Cerebellar nuclear complex (tissue), 1 donor: ENCODE data around the gene CFAP52.
"Not testable (repeated sequence)": the region's sequence is repeated elsewhere in the genome, so short reads cannot be mapped to it uniquely, and the experiment has no call there.

ENCODE experiments used
- DNase-seq, 2 experiments: peaks; one replicate each; lab custom pipeline; 2025; lab: John Stamatoyannopoulos, UW

The CFAP52 gene

GRCh38 chr17:9645851-9646545 lies 69.6 kb downstream of the CFAP52 start:
- DNase-seq, result no peak

- no peak for DNase-seq
Measured at GRCh38 chr17:9646546-9646885, 70.1 kb downstream of the CFAP52 start.

DNA sequence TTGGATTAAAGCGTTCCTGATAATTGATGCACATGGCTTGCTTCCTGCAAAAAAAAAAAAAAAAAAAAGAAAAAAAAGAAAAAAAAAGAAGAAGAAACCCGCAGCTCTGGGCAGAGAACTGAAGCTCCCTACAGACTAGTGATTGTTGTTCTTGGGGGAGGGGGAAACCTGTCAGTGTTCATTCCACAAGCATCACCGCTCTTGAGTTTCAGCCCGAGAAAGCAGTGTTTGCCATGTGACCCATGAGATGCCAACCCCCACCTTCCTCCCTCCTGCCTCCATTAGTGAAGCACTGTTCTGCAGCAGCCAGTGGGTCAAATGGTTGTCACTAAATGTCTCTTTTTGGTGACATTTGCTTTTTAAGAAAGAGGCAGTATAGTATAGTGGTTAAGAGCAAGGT lies 70.6 kb downstream of the CFAP52 start:
- DNase-seq, result no peak

DNA sequence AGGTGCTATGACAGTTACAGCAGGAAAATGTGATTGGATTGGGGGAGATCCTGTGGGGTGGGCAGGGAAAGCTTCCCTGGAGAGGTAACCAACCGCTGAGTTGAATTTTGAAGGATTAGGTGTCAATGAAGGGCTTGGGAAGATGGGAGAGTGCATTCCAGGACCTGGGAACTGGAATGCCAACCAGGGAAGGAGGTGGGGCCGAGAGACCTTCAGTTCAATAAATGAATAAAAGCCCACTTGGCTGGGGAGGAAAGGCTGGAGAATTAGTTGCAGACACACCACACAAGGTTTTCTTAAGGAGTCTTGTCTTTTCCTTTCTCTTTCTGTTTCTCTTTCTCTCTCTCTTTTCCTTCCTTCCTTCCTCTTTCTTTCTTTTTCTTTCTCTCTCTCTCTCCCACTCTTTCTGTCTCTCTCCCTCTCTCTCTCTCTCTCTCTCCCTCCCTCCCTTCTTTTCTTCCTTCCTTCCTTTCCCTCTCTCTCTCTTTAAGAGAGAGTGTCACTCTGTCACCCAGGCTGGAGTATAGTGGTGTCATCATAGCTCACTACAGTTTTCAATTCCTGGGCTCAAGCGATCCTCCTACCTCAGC lies 72.2 kb downstream of the CFAP52 start:
- DNase-seq, result no peak

DNA sequence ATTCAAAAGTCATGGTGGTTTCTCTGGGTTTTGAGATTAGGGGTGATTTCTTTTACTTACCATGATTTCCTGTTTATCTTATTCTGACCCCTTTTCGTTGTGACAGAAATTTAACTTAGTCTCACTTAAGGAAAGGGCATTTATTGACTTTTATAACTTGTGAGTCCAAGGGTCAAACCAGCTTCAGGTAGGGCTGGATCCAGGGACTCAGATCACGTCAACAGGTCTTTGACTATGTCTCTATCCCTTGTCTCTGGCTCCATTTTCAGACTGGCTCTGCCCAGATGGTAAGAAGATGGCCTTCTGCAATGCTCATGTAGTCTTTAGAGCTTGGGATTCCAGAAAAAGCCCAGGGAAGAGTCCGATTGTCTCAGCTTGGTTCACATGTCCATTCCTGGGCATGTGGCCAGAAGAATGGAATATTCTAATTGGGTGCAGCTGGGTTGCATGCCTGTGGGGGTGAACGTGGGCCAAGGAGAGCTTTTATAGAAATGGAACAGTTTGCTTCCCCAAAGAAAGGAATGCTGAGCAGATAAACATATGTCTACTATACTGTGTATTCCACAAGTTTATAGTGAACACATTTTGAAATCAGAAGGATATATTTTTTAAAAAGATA lies 82.3 kb downstream of the CFAP52 start:
- DNase-seq, result no peak

DNA sequence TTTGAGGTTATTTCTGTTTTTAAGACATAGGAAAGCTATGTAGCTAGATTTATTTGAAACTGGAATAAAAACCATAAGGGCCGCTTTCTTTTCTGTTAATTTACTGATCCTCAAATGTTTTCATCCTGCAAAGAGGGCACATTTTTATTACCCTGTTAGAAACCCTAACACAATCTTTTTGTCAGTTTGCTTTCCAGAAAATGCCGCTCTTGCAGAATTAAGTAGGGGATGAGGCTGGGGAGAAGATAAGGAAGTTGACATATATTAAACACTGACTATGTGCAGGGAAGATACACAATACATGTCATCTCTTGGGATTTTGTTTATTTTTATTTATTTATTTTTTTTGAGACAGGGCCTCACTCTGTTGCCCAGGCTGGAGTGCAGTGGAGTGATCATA lies 84.6 kb downstream of the CFAP52 start:
- no peak for DNase-seq

- not testable (repeated sequence) for DNase-seq
Measured at GRCh38 chr17:9663511-9663910, 87.1 kb downstream of the CFAP52 start.

GRCh38 chr17:9666461-9667050 lies 90.1 kb downstream of the CFAP52 start:
- DNase-seq, result no peak

DNA sequence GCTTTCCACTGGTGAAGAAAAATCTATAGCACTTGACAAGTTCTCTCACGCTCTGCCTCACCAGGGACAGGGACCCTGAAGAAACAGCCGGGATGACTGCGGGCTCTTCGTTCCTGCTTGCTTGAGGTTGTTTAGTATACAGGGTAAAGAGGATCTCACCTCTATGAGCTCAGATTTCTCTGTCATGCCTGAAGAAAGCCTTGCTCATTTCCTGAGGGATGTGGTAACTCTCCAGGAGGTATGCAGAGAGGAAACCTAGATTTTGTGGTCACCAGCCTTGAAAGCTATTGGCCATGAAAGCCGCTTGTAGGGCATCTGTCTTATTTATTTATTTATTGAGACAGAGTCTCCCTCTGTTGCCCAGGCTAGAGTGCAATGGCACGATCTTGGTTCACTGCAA lies 92.1 kb downstream of the CFAP52 start:
- DNase-seq, result no peak

DNA sequence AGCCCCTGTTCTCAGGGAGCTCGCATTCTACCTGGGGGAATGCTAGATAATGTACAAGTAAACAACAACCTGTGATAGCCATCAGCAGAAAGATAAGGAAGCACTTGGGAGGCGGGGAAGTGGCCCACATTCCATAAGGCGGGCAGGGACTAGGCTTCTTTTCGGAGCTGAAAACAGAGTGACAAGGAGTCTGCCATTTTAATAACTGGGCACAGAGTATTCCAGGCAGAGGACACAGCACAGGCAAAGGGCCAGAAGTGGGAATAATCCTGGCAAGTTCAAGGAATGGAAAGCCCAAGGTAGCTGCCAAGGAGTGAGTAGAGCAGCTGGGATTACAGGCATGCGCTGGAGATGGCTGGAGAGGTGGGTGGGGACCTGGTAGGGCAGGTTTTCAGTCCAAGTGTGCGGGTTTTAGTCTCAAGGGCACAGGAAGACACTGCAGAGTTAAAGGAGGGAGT lies 93.1 kb downstream of the CFAP52 start:
- no peak for DNase-seq

- no peak for DNase-seq
Measured at GRCh38 chr17:9670596-9670995, 94.2 kb downstream of the CFAP52 start.

GRCh38 chr17:9671559-9671958 lies 95.1 kb downstream of the CFAP52 start:
- no peak for DNase-seq

- no peak for DNase-seq
Measured at GRCh38 chr17:9672266-9672665, 95.8 kb downstream of the CFAP52 start.

DNA sequence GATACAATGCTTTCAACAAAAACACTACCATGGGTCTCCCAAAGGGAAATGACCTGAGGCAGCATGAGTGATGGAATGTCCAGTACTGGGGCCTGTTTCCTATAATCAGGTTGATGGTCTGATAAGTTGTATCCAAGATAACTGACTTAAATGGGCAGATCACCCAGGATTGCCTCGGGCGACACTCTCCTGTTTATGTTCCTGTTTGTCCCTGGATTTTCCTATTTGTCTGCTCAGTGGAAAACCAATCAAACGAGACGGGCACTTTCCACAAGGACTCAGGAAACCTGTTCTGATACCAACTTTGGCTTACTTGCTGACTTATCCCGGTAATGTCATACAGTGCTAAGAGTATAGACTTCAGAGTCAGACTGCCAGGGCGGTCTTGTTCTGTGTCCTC lies 96.2 kb downstream of the CFAP52 start:
- no peak for DNase-seq

DNA sequence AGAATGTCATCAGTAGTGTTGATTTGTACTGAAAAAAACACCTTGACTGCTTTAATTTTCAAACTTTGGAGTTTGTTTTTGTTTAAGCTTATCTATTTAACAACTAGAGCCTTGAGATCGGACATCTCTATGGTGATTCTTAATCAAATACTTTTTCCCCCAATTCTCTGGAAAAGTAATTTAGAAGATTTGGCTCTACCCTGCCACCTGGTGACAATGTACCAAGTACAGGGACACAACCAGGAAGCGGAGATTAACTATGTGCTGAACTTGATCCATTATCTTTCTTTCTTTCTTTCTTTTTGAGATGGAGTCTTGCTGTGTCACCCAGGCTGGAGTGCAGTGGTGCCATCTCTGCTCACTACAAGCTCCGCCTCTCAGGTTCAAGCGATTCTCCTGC lies 99.6 kb downstream of the CFAP52 start:
- no peak for DNase-seq

DNA sequence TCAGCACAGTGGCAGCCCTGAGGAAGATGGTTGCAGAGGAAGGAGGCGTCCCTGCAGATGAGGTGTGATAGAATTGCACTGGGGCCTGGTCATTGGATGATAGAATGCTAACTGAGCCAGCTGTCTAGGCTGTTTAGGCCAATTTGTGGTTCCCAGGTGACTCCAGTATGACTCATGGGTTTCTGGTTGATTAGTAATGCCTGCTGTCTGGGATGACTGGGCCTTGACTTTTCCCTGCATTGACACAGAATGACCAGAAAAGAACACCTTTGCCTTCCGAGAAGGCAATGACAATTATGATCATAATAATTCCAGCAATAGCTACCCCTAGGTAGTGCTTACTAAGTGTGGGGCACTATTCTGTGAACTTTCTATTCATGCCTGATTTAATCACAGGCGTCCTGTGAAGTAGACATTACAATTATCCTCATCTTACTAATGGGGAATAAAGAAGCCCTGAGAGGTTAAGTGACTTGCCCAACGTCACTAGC lies 100.4 kb downstream of the CFAP52 start:
- no peak for DNase-seq

GRCh38 chr17:9677411-9677810 lies 101.0 kb downstream of the CFAP52 start:
- DNase-seq, result no peak

DNA sequence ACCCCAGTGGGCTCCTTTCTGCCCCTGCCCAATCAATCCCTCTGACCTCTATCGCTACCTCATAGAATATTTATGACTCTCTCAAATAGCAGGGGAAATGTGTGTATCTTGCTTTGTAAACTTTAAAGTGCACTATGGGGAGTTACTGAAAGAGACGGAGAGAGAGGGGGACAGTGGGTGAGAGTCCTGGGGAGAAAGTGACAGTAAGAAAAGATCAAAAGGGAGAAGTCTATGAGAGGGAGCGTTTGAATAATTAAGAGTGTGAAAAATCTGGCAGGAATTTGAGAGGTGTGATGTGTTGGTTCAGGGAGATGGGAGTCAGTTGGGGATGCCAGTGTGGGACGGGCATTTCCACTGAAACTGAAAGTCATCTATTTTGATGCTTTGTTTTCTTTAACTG lies 101.5 kb downstream of the CFAP52 start:
- DNase-seq, result no peak

- no peak for DNase-seq
Measured at GRCh38 chr17:9684955-9685621, 108.6 kb downstream of the CFAP52 start.
